Astrocyte of the spinal cord (primary cell): Measurements from ENCODE around the gene ALPG.
"Not testable (repeated sequence)": the region's sequence is repeated elsewhere in the genome, so short reads cannot be mapped to it uniquely, and the experiment has no call there.

Experiments used
- DNase-seq: peaks from one replicate; pipeline ENCODE4 v3.0.0; 2011; ENCODE audit warnings: low read depth, low spot score
- H3K4me3 ChIP-seq: 2 replicates; pipeline ENCODE4 v1.5.1; 2011; ENCODE audit warnings: low read depth, mild to moderate bottlenecking, low read length, moderate library complexity
- in situ Hi-C: cut with HindIII; loops from 2 replicates; pipeline ENCODE4 v1.10.0; 2017; ENCODE audit warnings: low sequenced_read_pairs
- TF ChIP-seq, protein P1 (sequence below): IDR thresholded peaks from 2 replicates; pipeline ENCODE4 v1.5.1; 2012; ENCODE audit warnings: low read depth, mild to moderate bottlenecking, low read length, inconsistent platforms

Gene ALPG

GRCh38 chr2:232365621-232366321 lies 40.9 kb upstream of the ALPG start:
- peak; percentile 19 for DNase-seq
- H3K4me3 ChIP-seq = no peak overlapping the region
- in situ Hi-C loops = no loop called here
- TF ChIP-seq, protein P1, sequence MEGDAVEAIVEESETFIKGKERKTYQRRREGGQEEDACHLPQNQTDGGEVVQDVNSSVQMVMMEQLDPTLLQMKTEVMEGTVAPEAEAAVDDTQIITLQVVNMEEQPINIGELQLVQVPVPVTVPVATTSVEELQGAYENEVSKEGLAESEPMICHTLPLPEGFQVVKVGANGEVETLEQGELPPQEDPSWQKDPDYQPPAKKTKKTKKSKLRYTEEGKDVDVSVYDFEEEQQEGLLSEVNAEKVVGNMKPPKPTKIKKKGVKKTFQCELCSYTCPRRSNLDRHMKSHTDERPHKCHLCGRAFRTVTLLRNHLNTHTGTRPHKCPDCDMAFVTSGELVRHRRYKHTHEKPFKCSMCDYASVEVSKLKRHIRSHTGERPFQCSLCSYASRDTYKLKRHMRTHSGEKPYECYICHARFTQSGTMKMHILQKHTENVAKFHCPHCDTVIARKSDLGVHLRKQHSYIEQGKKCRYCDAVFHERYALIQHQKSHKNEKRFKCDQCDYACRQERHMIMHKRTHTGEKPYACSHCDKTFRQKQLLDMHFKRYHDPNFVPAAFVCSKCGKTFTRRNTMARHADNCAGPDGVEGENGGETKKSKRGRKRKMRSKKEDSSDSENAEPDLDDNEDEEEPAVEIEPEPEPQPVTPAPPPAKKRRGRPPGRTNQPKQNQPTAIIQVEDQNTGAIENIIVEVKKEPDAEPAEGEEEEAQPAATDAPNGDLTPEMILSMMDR = peak; percentile 62

- DNase-seq, in situ Hi-C loops, H3K4me3 ChIP-seq: not testable (repeated sequence)
Measured at GRCh38 chr2:232366461-232366860, 40.2 kb upstream of the ALPG start.

DNA sequence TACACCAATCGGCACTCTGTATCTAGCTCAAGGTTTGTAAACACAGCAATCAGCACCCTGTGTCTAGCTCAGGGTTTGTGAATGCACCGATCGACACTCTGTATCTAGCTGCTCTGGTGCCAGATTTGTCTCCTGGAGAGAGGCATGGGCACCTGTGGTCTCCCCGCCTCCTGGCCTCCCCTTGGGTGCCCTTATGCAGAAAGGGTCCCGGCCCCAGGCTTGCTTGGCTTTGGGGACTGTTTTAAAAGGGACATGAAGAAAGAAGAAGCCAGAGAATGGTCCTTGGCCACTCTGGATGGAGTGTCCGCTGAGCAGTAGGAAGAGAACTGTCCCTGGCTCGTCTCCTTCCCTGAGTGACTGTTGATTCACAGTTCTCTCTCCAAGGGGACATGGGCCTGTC lies 39.6 kb upstream of the ALPG start:
- no peak overlapping the region for H3K4me3 ChIP-seq
- DNase-seq = no peak
- in situ Hi-C loops = no loop called here
- TF ChIP-seq, protein P1 = no peak

DNA sequence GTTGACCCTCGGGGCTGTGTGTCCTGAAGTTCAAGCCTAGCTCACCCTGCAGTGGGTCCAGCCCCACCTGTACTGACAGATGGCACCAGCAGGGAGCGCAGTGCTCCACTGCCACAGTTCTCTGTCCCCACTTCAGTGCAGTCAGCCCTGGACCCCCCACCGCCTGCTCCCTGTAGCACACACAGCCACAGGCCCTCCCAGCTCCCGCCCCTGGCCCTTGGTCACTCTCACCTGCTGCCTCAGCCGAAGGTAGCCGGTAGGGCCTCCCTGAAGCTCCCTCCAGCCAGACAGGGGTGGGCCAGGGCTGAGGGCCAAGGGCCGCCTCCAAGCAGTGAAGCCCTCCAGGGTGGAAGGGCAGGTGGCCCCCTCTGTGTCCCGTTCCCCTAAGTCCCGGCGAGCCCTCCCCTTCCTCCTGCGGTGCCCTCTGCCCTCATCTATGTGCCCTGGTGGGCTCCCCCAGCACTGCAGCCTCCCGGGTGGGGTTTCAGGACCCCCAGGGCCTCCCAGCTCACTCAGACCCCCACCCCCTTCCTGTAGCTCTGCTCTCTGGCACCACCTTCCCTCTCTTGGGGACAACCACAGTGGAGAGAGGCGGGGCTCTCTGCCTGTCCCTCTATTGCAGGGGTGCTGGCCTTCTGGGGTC lies 38.9 kb upstream of the ALPG start:
- H3K4me3 ChIP-seq = no peak overlapping the region
- TF ChIP-seq, protein P1 = no peak
- in situ Hi-C loops = no loop called here
- DNase-seq = no peak

DNA sequence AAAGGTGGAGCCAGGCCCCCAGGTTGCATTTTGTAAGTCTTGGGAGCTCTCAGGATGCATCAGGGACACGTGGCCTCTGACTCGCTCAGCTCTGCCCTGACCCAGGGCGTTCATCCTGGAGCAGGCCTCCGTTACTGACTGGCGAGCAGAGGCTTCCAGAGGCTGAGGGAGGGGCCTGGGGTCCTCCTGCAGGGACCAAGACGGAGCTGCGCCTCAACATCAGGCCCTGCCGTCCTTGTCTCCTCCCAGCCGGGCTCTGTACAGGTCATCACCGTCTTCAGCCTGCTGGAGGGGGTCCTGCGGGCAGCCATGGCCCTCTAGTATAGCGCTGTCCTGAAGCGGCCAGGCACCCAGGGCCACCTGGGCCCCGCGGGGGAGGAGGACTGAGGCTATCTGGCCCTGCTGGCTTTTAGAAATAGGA lies 38.3 kb upstream of the ALPG start:
- DNase-seq = no peak
- in situ Hi-C loops = no loop called here
- TF ChIP-seq, protein P1 = no peak

DNA sequence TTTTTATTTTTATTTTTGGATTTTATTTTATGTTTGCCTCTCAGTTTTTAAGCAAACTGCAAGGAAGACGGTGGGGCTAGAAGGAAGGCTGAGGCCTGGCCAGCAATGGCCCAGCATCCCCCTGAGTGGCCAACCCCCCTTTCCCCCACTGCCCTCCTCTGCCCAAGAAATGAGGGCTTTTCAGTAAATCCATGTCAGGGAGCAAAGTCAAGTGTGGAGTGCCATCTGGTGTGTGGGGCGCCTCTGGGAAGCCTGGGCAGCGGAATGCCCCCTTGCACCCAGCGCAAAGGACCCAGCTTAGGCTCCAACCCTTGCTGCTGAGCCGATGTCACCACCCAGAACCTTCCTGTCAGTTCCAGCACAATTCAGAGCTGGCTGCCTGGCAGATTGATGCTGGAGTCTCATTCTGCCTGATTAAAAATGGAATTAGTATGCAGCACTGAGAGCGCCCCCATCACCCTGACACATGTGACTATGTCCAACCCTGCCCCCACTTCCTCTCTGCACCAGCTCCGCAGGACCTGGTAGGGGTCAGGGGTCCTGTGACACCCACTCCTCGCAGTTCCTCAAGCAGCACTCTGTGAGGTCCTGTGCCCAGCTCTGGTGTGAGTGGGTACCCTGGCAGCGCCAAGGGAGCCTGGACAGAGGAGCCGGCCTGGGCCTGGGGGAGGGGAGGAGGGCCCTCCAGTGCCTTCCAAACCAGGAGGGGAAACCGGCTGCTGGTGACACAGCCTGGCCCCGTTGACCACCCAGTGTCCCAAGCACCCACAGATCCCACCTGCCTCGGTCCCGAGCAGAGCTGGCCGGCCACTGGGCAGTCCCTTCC lies 37.3 kb upstream of the ALPG start:
- TF ChIP-seq, protein P1 = no peak
- no peak overlapping the region for H3K4me3 ChIP-seq
- in situ Hi-C loops = no loop called here
- DNase-seq = no peak

More for the DNA sequence above, 38.3 kb upstream of the ALPG start:
- no peak overlapping the region for H3K4me3 ChIP-seq

- in situ Hi-C loops, H3K4me3 ChIP-seq, DNase-seq: not testable (repeated sequence)
Measured at GRCh38 chr2:232370007-232370406, 36.6 kb upstream of the ALPG start.
